HG02938 (cell line): ENCODE results near the gene LYRM1.
"Not testable (repeated sequence)": the region's sequence is repeated elsewhere in the genome, so short reads cannot be mapped to it uniquely, and the experiment has no call there.

Source experiments
- ATAC-seq: cut with Tn5 transposase; IDR thresholded peaks from one replicate; pipeline ENCODE4 v1.9.1; 2021; ENCODE audit warnings: mild to moderate bottlenecking, moderate library complexity; ENCODE audit not compliant: unreplicated experiment

LYRM1 gene

GRCh38 chr16:20973201-20973600 is 72.6 kb downstream of the LYRM1 start:
- not testable (repeated sequence) for ATAC-seq
